ENCODE results near the gene ZNF182. TPM values are rescaled to one million over a fixed set of nuclear protein-coding genes. Genes with fewer than 3 reads are reported as not detected.
"Not testable (repeated sequence)": the region's sequence is repeated elsewhere in the genome, so short reads cannot be mapped to it uniquely, and the experiment has no call there.

Gene ZNF182
- total and polyA plus RNA-seq, 2 experiments from 2014 or later: 6.2 to 7.1 TPM

- Histone ChIP-seq H3K4me1 (ENCODE audit: insufficient read depth) (no peaks in the 10 kb centered on the region), H3K36me3 (ENCODE audit: insufficient read depth) (no peaks in the 10 kb centered on the region), H3F3A (replicated peaks; ENCODE audit: low read depth) (no peaks in the 10 kb centered on the region), H3K9me2 (ENCODE audit: insufficient read depth) (no peaks in the 10 kb centered on the region), H2AFZ (no peak overlapping the region), H4K20me1 (replicated peaks; ENCODE audit: insufficient read depth) (no peaks in the 10 kb centered on the region), H3K4me3 (no peak overlapping the region), H3K4me2 (no peak overlapping the region), H3K27me3 (ENCODE audit: insufficient read depth) (no peaks in the 10 kb centered on the region), H3K27ac (ENCODE audit: low read depth) (no peak overlapping the region), H3K79me2 (replicated peaks; ENCODE audit: insufficient read depth) (no peaks in the 10 kb centered on the region)
- no peak overlapping the region for H3K4me3 Mint-ChIP-seq
- ATAC-seq (no peak), DNase-seq (ENCODE audit: low spot score) (no peak)
- H3K4me1 Mint-ChIP-seq: no peaks in the 10 kb centered on the region
- no peaks in the 10 kb centered on the region; the same call in 2 of the 3 replicates for H3K36me3 Mint-ChIP-seq (ENCODE audit: low read depth)
- H3K9me3 Mint-ChIP-seq: no peaks in the 10 kb centered on the region; the same call in 2 of the 3 replicates
- no peak for TF ChIP-seq EZH2phosphoT487 (IDR thresholded peaks at IDR 0.05; ENCODE audit: unreplicated experiment)
- no peak for TF ChIP-seq NANOG (IDR thresholded peaks at IDR 0.05; ENCODE audit: borderline replicate concordance)
- no peak for TF ChIP-seq ZNF462 (CRISPR knock-in tag; IDR thresholded peaks at IDR 0.05)
- TF ChIP-seq CTCF (conservative IDR thresholded peaks at IDR 0.05; ENCODE audit: low read depth in 2 of 2): no peak
- no peak for TF ChIP-seq ZNF331 (CRISPR knock-in tag; IDR thresholded peaks at IDR 0.05; ENCODE audit: low read depth)
- no peak for TF ChIP-seq ETS1 (IDR thresholded peaks at IDR 0.05)
- TF ChIP-seq CREB1 (CRISPR knock-in tag; IDR thresholded peaks at IDR 0.05; ENCODE audit: low read depth): no peak
- no peak for TF ChIP-seq ZNF114 (CRISPR knock-in tag; IDR thresholded peaks at IDR 0.05)
- no peak for TF ChIP-seq POLR2AphosphoS5 (IDR thresholded peaks at IDR 0.05; ENCODE audit: low read depth)
- TF ChIP-seq JUNB (IDR thresholded peaks at IDR 0.05; ENCODE audit: unreplicated experiment): no peak
- no peak for TF ChIP-seq EZH2 (IDR thresholded peaks at IDR 0.05; ENCODE audit: low read depth, unreplicated experiment)
- H3K27me3 Mint-ChIP-seq (ENCODE audit: insufficient read depth, low read depth, poor library complexity): no peaks in the 10 kb centered on the region
- no peak overlapping the region for H3K27ac Mint-ChIP-seq
Observed at GRCh38 chrX:48035891-48036290, 32.1 kb upstream of the ZNF182 start.

GRCh38 chrX:48030641-48031173, 26.9 kb upstream of the ZNF182 start:
- H3K36me3 ChIP-seq (ENCODE audit: insufficient read depth); H3K79me2 ChIP-seq (replicated peaks; ENCODE audit: insufficient read depth); H3F3A ChIP-seq (replicated peaks; ENCODE audit: low read depth); H3K36me3 Mint-ChIP-seq (ENCODE audit: low read depth); H2AFZ ChIP-seq; H3K4me1 Mint-ChIP-seq; H3K4me3 Mint-ChIP-seq; H3K9me3 Mint-ChIP-seq; ATAC-seq; H3K27ac ChIP-seq (ENCODE audit: low read depth); H3K27me3 ChIP-seq (ENCODE audit: insufficient read depth); H3K27me3 Mint-ChIP-seq (ENCODE audit: insufficient read depth, low read depth, poor library complexity); H4K20me1 ChIP-seq (replicated peaks; ENCODE audit: insufficient read depth); H3K9me2 ChIP-seq (ENCODE audit: insufficient read depth); DNase-seq (ENCODE audit: low spot score); H3K4me1 ChIP-seq (ENCODE audit: insufficient read depth); H3K4me3 ChIP-seq; H3K4me2 ChIP-seq; H3K27ac Mint-ChIP-seq: not testable (repeated sequence)

Measured in GM23338 (cell line).